ENCODE data around the gene ETS1.

ETS1 gene

GRCh38 chr11:128424851-128425285 lies 162.5 kb downstream of the ETS1 start:
- DNase-seq (ENCODE audit: low spot score), result no peak

GRCh38 chr11:128424271-128424711 lies 163.1 kb downstream of the ETS1 start:
- DNase-seq (ENCODE audit: low spot score), result peak; percentile 33

- no peak for DNase-seq (ENCODE audit: low spot score)
These were observed 164.6 kb downstream of the ETS1 start for GRCh38 chr11:128422576-128423370.

- no peak for DNase-seq (ENCODE audit: low spot score)
These were observed 165.6 kb downstream of the ETS1 start for GRCh38 chr11:128421577-128422330.

GRCh38 chr11:128420951-128421350 lies 166.4 kb downstream of the ETS1 start:
- no peak for DNase-seq (ENCODE audit: low spot score)

GRCh38 chr11:128420265-128420664 lies 167.1 kb downstream of the ETS1 start:
- DNase-seq (ENCODE audit: low spot score), result no peak

- DNase-seq (ENCODE audit: low spot score), result no peak
These were observed 168.2 kb downstream of the ETS1 start for GRCh38 chr11:128419012-128419767.

- no peak for DNase-seq (ENCODE audit: low spot score)
These were observed 169.6 kb downstream of the ETS1 start for GRCh38 chr11:128417607-128418324.

GRCh38 chr11:128416976-128417375 lies 170.4 kb downstream of the ETS1 start:
- no peak for DNase-seq (ENCODE audit: low spot score)

- no peak for DNase-seq (ENCODE audit: low spot score)
These were observed 171.8 kb downstream of the ETS1 start for GRCh38 chr11:128415539-128415938.

- no peak for DNase-seq (ENCODE audit: low spot score)
These were observed 174.2 kb downstream of the ETS1 start for GRCh38 chr11:128412847-128413791.

GRCh38 chr11:128411812-128412211 lies 175.5 kb downstream of the ETS1 start:
- no peak for DNase-seq (ENCODE audit: low spot score)

- DNase-seq (ENCODE audit: low spot score), result no peak
These were observed 176.2 kb downstream of the ETS1 start for GRCh38 chr11:128411150-128411549.

GRCh38 chr11:128409476-128409875 lies 177.9 kb downstream of the ETS1 start:
- DNase-seq (ENCODE audit: low spot score), result no peak
